Calu3 (cell line): ENCODE data around the gene FUT9. TPM values are rescaled to one million over a fixed set of nuclear protein-coding genes. Genes with fewer than 3 reads are reported as not detected.

Experiments
- BruUV-seq: library from RNA; stranded (reverse); fragments of 400-500 nt; replicated peaks from 2 replicates; lab custom pipeline; 2021; lab: Mats Ljungman, UMichigan
- CTCF ChIA-PET: fragments of 300-600 bp; sonication (Branson Sonifier 250); formaldehyde crosslinking; loops from one replicate; lab custom pipeline; 2022; ENCODE audit warnings: antibody characterized with exemption; lab: Charles Lee
- DNase-seq: peaks from one replicate; pipeline ENCODE4 v3.0.0; 2022
- H3K27ac Mint-ChIP-seq: one replicate; pipeline ENCODE4 v1.8.0; 2022; ENCODE audit warnings: mixed read lengths; ENCODE audit not compliant: unreplicated experiment
- H3K27me3 Mint-ChIP-seq: one replicate; pipeline ENCODE4 v1.8.0; 2022; ENCODE audit warnings: mixed read lengths; ENCODE audit not compliant: unreplicated experiment
- H3K36me3 Mint-ChIP-seq: one replicate; pipeline ENCODE4 v1.8.0; 2022; ENCODE audit warnings: mild to moderate bottlenecking, moderate library complexity, mixed read lengths; ENCODE audit not compliant: insufficient read depth, unreplicated experiment
- H3K4me1 Mint-ChIP-seq: one replicate; pipeline ENCODE4 v1.8.0; 2022; ENCODE audit warnings: mild to moderate bottlenecking, low read depth, mixed read lengths; ENCODE audit not compliant: unreplicated experiment
- H3K4me3 Mint-ChIP-seq: one replicate; pipeline ENCODE4 v1.8.0; 2022; ENCODE audit warnings: mild to moderate bottlenecking, low read depth, moderate library complexity, mixed read lengths; ENCODE audit not compliant: unreplicated experiment
- H3K9me3 Mint-ChIP-seq: one replicate; pipeline ENCODE4 v1.8.0; 2022; ENCODE audit warnings: low read depth, mixed read lengths; ENCODE audit not compliant: unreplicated experiment
- CTCF ChIP-seq: fragments of 200-600 bp; IDR thresholded peaks from one replicate; pipeline ENCODE4 v1.8.0; 2022; ENCODE audit warnings: antibody characterized with exemption; ENCODE audit not compliant: unreplicated experiment
- intact Hi-C: fragments of 100-400 bp; cut with micrococcal nuclease; formaldehyde crosslinking; loops from one replicate; pipeline ENCODE4 v1.10.0; 2022; ENCODE audit not compliant: unreplicated experiment
- total RNA-seq: library from RNA; stranded (reverse); gene quantifications from 2 replicates; pipeline ENCODE4 v1.2.3, GENCODE V29; 2022

The FUT9 gene
- total RNA-seq, 1 experiment from 2014 or later: 1.9 TPM

GRCh38 chr6:95991906-95992305, 23.9 kb upstream of the FUT9 start:
- Mint-ChIP-seq H3K4me3 (no peak overlapping the region), H3K27me3 (no peaks in the 10 kb centered on the region), H3K36me3 (no peaks in the 10 kb centered on the region), H3K9me3 (peaks cover 3% of the 10 kb centered on the region), H3K27ac (no peak overlapping the region), H3K4me1 (no peaks in the 10 kb centered on the region)
- CTCF ChIA-PET: no interaction called here
- no peak for TF ChIP-seq CTCF
- DNase-seq: no peak
- intact Hi-C loops: no loop called here
- BruUV-seq: no TSS peak

- no peak overlapping the region for H3K27ac Mint-ChIP-seq
- H3K36me3 Mint-ChIP-seq: no peaks in the 10 kb centered on the region
- no TSS peak for BruUV-seq
- H3K9me3 Mint-ChIP-seq: peaks cover 6% of the 10 kb centered on the region
- no peak for DNase-seq
- intact Hi-C loops: no loop called here
- no peak overlapping the region for H3K4me3 Mint-ChIP-seq
- CTCF ChIA-PET: no interaction called here
- no peaks in the 10 kb centered on the region for H3K4me1 Mint-ChIP-seq
- no peaks in the 10 kb centered on the region for H3K27me3 Mint-ChIP-seq
- TF ChIP-seq CTCF: no peak
These were observed 21.6 kb upstream of the FUT9 start for GRCh38 chr6:95994151-95994550.

GRCh38 chr6:95998133-95998532, 17.6 kb upstream of the FUT9 start:
- Mint-ChIP-seq H3K27ac (no peak overlapping the region), H3K4me1 (no peaks in the 10 kb centered on the region), H3K36me3 (no peaks in the 10 kb centered on the region), H3K4me3 (no peak overlapping the region), H3K9me3 (peaks cover 10% of the 10 kb centered on the region), H3K27me3 (no peaks in the 10 kb centered on the region)
- CTCF ChIA-PET: no interaction called here
- intact Hi-C loops: no loop called here
- TF ChIP-seq CTCF: no peak
- no peak for DNase-seq
- no TSS peak for BruUV-seq

GRCh38 chr6:96001891-96002575, 13.7 kb upstream of the FUT9 start:
- no peak for DNase-seq
- TF ChIP-seq CTCF: no peak
- no peak overlapping the region for H3K27ac Mint-ChIP-seq
- CTCF ChIA-PET: no interaction called here
- intact Hi-C loops: no loop called here
- H3K4me3 Mint-ChIP-seq: no peak overlapping the region
- BruUV-seq: no TSS peak
- no peaks in the 10 kb centered on the region for H3K36me3 Mint-ChIP-seq
- peaks cover 10% of the 10 kb centered on the region for H3K9me3 Mint-ChIP-seq
- no peaks in the 10 kb centered on the region for H3K4me1 Mint-ChIP-seq
- no peaks in the 10 kb centered on the region for H3K27me3 Mint-ChIP-seq
